ENCODE results near the gene SH3BGR.

The SH3BGR gene

GRCh38 chr21:39518847-39519210 lies 67.1 kb downstream of the SH3BGR start:
- Histone ChIP-seq H3K27me3 (ENCODE audit: insufficient read depth, poor library complexity, severe bottlenecking) (peaks cover 10% of the 10 kb centered on the region), H3K27ac (replicated peaks) (no peak overlapping the region), H3K4me3 (replicated peaks; ENCODE audit: insufficient read depth, low read length) (no peak overlapping the region)
- TF ChIP-seq, protein P1, sequence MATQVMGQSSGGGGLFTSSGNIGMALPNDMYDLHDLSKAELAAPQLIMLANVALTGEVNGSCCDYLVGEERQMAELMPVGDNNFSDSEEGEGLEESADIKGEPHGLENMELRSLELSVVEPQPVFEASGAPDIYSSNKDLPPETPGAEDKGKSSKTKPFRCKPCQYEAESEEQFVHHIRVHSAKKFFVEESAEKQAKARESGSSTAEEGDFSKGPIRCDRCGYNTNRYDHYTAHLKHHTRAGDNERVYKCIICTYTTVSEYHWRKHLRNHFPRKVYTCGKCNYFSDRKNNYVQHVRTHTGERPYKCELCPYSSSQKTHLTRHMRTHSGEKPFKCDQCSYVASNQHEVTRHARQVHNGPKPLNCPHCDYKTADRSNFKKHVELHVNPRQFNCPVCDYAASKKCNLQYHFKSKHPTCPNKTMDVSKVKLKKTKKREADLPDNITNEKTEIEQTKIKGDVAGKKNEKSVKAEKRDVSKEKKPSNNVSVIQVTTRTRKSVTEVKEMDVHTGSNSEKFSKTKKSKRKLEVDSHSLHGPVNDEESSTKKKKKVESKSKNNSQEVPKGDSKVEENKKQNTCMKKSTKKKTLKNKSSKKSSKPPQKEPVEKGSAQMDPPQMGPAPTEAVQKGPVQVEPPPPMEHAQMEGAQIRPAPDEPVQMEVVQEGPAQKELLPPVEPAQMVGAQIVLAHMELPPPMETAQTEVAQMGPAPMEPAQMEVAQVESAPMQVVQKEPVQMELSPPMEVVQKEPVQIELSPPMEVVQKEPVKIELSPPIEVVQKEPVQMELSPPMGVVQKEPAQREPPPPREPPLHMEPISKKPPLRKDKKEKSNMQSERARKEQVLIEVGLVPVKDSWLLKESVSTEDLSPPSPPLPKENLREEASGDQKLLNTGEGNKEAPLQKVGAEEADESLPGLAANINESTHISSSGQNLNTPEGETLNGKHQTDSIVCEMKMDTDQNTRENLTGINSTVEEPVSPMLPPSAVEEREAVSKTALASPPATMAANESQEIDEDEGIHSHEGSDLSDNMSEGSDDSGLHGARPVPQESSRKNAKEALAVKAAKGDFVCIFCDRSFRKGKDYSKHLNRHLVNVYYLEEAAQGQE (IDR thresholded peaks at IDR 0.05; ENCODE audit: insufficient replicate concordance, low read depth) = no peak
- TF ChIP-seq POLR2AphosphoS5 (IDR thresholded peaks at IDR 0.05; ENCODE audit: low read depth) (no peak), SPI1 (IDR thresholded peaks at IDR 0.05; ENCODE audit: borderline replicate concordance, low read depth) (no peak)
- no peak for DNase-seq (ENCODE audit: low read depth in 1 of 2, low spot score in 1 of 2)

- peaks cover 9% of the 10 kb centered on the region for H3K27me3 ChIP-seq (ENCODE audit: insufficient read depth, poor library complexity, severe bottlenecking)
- no peak overlapping the region for H3K27ac ChIP-seq (replicated peaks)
- DNase-seq (ENCODE audit: low read depth in 1 of 2, low spot score in 1 of 2) = no peak
- TF ChIP-seq, protein P1 (IDR thresholded peaks at IDR 0.05; ENCODE audit: insufficient replicate concordance, low read depth) = no peak
- TF ChIP-seq GABPA (IDR thresholded peaks at IDR 0.05; ENCODE audit: low read depth) (no peak), SPI1 (IDR thresholded peaks at IDR 0.05; ENCODE audit: borderline replicate concordance, low read depth) (no peak), POLR2AphosphoS5 (IDR thresholded peaks at IDR 0.05; ENCODE audit: low read depth) (no peak)
- TF ChIP-seq, protein P2, sequence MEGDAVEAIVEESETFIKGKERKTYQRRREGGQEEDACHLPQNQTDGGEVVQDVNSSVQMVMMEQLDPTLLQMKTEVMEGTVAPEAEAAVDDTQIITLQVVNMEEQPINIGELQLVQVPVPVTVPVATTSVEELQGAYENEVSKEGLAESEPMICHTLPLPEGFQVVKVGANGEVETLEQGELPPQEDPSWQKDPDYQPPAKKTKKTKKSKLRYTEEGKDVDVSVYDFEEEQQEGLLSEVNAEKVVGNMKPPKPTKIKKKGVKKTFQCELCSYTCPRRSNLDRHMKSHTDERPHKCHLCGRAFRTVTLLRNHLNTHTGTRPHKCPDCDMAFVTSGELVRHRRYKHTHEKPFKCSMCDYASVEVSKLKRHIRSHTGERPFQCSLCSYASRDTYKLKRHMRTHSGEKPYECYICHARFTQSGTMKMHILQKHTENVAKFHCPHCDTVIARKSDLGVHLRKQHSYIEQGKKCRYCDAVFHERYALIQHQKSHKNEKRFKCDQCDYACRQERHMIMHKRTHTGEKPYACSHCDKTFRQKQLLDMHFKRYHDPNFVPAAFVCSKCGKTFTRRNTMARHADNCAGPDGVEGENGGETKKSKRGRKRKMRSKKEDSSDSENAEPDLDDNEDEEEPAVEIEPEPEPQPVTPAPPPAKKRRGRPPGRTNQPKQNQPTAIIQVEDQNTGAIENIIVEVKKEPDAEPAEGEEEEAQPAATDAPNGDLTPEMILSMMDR (IDR thresholded peaks at IDR 0.05; ENCODE audit: insufficient read depth, low read length) = no peak
- no peak overlapping the region for H3K4me3 ChIP-seq (replicated peaks; ENCODE audit: insufficient read depth, low read length)
These were observed 68.1 kb downstream of the SH3BGR start for GRCh38 chr21:39519835-39520234.

GRCh38 chr21:39523399-39523798 lies 71.6 kb downstream of the SH3BGR start:
- Histone ChIP-seq H3K27ac (replicated peaks) (no peak overlapping the region), H3K27me3 (ENCODE audit: insufficient read depth, poor library complexity, severe bottlenecking) (peaks cover 12% of the 10 kb centered on the region)
- no peak for DNase-seq (ENCODE audit: low read depth in 1 of 2, low spot score in 1 of 2)

More at GRCh38 chr21:39523399-39523798, 71.6 kb downstream of the SH3BGR start:
- no peak overlapping the region for H3K4me3 ChIP-seq (replicated peaks; ENCODE audit: insufficient read depth, low read length)
- TF ChIP-seq, protein P1 (IDR thresholded peaks at IDR 0.05; ENCODE audit: insufficient replicate concordance, low read depth) = no peak
- no peak for TF ChIP-seq SPI1 (IDR thresholded peaks at IDR 0.05; ENCODE audit: borderline replicate concordance, low read depth)
- TF ChIP-seq, protein P2 (IDR thresholded peaks at IDR 0.05; ENCODE audit: insufficient read depth, low read length) = no peak
- no peak for TF ChIP-seq GABPA (IDR thresholded peaks at IDR 0.05; ENCODE audit: low read depth)
- TF ChIP-seq POLR2AphosphoS5 (IDR thresholded peaks at IDR 0.05; ENCODE audit: low read depth) = no peak

Measured in HL-60 (cell line).